ENCODE measurements around the gene LEFTY1. TPM values are rescaled to one million over a fixed set of nuclear protein-coding genes. Genes with fewer than 3 reads are reported as not detected.
A peak's percentile ranks its signal among the peaks of the same experiment; 100 is the strongest.

The LEFTY1 gene
- total RNA-seq, 4 donors from 2014 or later = 1.0 TPM; not detected in 3

- no peak for TF ChIP-seq POLR2A (IDR thresholded peaks at IDR 0.05)
- TF ChIP-seq CTCF (IDR thresholded peaks at IDR 0.05) = no peak
- Histone ChIP-seq H3K36me3 (peaks cover 4 to 8% of the 10 kb centered on the region in 2 donors), H3K4me3 (replicated peaks in 1 of 3) (no peak overlapping the region)
Observed at GRCh38 chr1:225880222-225880588, 8.7 kb downstream of the LEFTY1 start.

GRCh38 chr1:225879521-225880221 lies 9.3 kb downstream of the LEFTY1 start:
- Histone ChIP-seq H3K9me3 (no peaks in the 10 kb centered on the region), H3K4me3 (replicated peaks in 1 of 3) (no peak overlapping the region), H3K4me1 (peaks cover 16 to 42% of the 10 kb centered on the region in 2 donors), H3K27me3 (no peaks in the 10 kb centered on the region), H3K27ac (peak overlapping the region in 1 of 3 donors; percentile 36), H3K36me3 (peaks cover 8% of the 10 kb centered on the region in 2 donors)
- intact Hi-C loops (cut with DNase I) = loop anchor here (10.0 kb wide), 1 partner anchor 65 kb away; the partner anchor contains the start of gene EPHX1
- DNase-seq = no peak
- TF ChIP-seq POLR2A (IDR thresholded peaks at IDR 0.05) (no peak), CTCF (IDR thresholded peaks at IDR 0.05) (no peak)
- WGBS, 2 donors = 71 to 80% methylated on average over 8 of the region's 8 CpGs

More at GRCh38 chr1:225880222-225880588, 8.7 kb downstream of the LEFTY1 start:
- Histone ChIP-seq H3K27me3 (no peaks in the 10 kb centered on the region), H3K27ac (peak overlapping the region in 1 of 3 donors; percentile 92), H3K4me1 (peaks cover 16 to 42% of the 10 kb centered on the region in 2 donors), H3K9me3 (no peaks in the 10 kb centered on the region)
- peak; percentile 20 to 35 for DNase-seq
- intact Hi-C loops (cut with DNase I) = loop anchor here (10.0 kb wide), 1 partner anchor 65 kb away; the partner anchor contains the start of gene EPHX1
- 95 to 100% methylated on average over 1 to 2 of the region's 2 CpGs for WGBS, 2 donors

GRCh38 chr1:225878282-225878681 lies 10.7 kb downstream of the LEFTY1 start:
- Histone ChIP-seq H3K27ac (peak overlapping the region in 2 of 3 donors; percentile 4 to 9), H3K4me1 (peaks cover 15 to 40% of the 10 kb centered on the region in 2 donors), H3K36me3 (peaks cover 8 to 14% of the 10 kb centered on the region in 2 donors), H3K4me3 (replicated peaks in 1 of 3) (no peak overlapping the region), H3K27me3 (no peaks in the 10 kb centered on the region), H3K9me3 (no peaks in the 10 kb centered on the region)
- intact Hi-C loops (cut with DNase I) = no loop called here
- no peak for TF ChIP-seq POLR2A (IDR thresholded peaks at IDR 0.05)
- no peak for TF ChIP-seq CTCF (IDR thresholded peaks at IDR 0.05)
- no peak for DNase-seq
- WGBS, 2 donors = 84 to 89% methylated on average over 4 of the region's 4 CpGs

GRCh38 chr1:225877580-225877979 lies 11.4 kb downstream of the LEFTY1 start:
- TF ChIP-seq CTCF (IDR thresholded peaks at IDR 0.05) (peak in 2 of 6 experiments; percentile 15 to 45), POLR2A (IDR thresholded peaks at IDR 0.05) (no peak)
- Histone ChIP-seq H3K4me1 (peaks cover 12 to 38% of the 10 kb centered on the region in 2 donors), H3K36me3 (peaks cover 8 to 19% of the 10 kb centered on the region in 2 donors), H3K27ac (no peak overlapping the region), H3K4me3 (replicated peaks in 1 of 3) (no peak overlapping the region), H3K9me3 (no peaks in the 10 kb centered on the region), H3K27me3 (no peaks in the 10 kb centered on the region)
- peak; percentile 43 to 45 for DNase-seq
- intact Hi-C loops (cut with DNase I) = no loop called here
- 47 to 60% methylated on average over 2 to 9 of the region's 10 CpGs for WGBS, 2 donors

GRCh38 chr1:225876900-225877510 lies 11.9 kb downstream of the LEFTY1 start:
- TF ChIP-seq POLR2A (IDR thresholded peaks at IDR 0.05) (no peak), CTCF (IDR thresholded peaks at IDR 0.05) (no peak)
- 87 to 91% methylated on average over 9 to 11 of the region's 12 CpGs for WGBS, 2 donors
- Histone ChIP-seq H3K36me3 (peaks cover 8 to 19% of the 10 kb centered on the region in 2 donors), H3K9me3 (no peaks in the 10 kb centered on the region), H3K4me3 (replicated peaks in 1 of 3) (no peak overlapping the region), H3K27ac (no peak overlapping the region), H3K4me1 (peaks cover 12 to 38% of the 10 kb centered on the region in 2 donors), H3K27me3 (no peaks in the 10 kb centered on the region)
- no peak for DNase-seq
- intact Hi-C loops (cut with DNase I) = no loop called here

Measured in thyroid gland (tissue), 4 donors.